GM18907 (cell line): Measurements from ENCODE around the gene SMAD3.
"Not testable (repeated sequence)": the region's sequence is repeated elsewhere in the genome, so short reads cannot be mapped to it uniquely, and the experiment has no call there.

ENCODE experiments used
- ATAC-seq: cut with Tn5 transposase; IDR thresholded peaks from one replicate; pipeline ENCODE4 v1.9.1; 2021; ENCODE audit warnings: mild to moderate bottlenecking, moderate library complexity; ENCODE audit not compliant: unreplicated experiment

SMAD3 gene

DNA sequence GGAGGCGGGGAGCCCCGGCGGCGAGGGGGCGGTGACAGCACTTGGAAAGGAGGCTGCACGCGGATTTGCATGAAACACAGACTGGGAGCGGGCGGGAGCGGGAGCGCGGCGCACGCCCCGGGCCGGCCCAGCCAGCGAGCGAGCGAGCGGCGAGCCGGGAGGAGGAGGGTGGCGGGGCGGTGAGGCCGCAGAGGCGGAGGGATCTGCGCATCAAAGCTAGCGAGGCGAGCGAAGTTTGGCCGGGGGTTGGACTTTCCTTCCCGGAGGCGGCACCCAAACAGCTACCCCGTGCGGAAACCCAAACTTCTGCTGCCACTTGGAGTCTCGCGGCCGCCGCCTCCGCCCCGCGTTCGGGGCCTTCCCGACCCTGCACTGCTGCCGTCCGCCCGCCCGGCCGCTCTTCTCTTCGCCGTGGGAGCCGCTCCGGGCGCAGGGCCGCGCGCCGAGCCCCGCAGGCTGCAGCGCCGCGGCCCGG lies at the start of gene SMAD3:
TSS of gene SMAD3 (plus strand) at position 72 of the 475 bp plus-strand sequence. CDS start 553 bp downstream, outside the sequence.
- peak; percentile 57 for ATAC-seq

GRCh38 chr15:67017311-67017710 lies 48.1 kb upstream of the SMAD3 start:
- ATAC-seq, result no peak

DNA sequence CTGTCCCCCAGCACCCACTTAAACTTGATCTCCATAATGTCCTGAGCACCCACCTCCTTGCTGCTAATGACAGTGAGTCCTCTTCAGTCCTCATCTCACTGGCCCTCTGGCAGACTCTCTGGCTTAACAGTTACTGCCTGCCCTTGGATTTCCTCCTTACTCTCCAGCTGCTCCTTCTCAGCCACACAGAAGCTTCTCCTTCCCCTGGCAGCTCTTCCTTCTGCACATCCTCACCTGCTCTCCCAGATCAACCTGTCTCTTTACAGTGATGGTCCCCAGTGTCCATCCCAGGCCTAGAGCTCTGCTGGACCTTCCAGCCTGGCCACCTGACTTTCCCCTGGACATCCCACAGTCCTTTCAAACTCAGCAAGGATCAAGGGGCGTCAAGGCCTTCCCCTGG lies 47.4 kb upstream of the SMAD3 start:
- no peak for ATAC-seq

- no peak for ATAC-seq
Measured at GRCh38 chr15:67018441-67018840, 47.0 kb upstream of the SMAD3 start.

GRCh38 chr15:67019069-67019468 lies 46.3 kb upstream of the SMAD3 start:
- ATAC-seq, result no peak

DNA sequence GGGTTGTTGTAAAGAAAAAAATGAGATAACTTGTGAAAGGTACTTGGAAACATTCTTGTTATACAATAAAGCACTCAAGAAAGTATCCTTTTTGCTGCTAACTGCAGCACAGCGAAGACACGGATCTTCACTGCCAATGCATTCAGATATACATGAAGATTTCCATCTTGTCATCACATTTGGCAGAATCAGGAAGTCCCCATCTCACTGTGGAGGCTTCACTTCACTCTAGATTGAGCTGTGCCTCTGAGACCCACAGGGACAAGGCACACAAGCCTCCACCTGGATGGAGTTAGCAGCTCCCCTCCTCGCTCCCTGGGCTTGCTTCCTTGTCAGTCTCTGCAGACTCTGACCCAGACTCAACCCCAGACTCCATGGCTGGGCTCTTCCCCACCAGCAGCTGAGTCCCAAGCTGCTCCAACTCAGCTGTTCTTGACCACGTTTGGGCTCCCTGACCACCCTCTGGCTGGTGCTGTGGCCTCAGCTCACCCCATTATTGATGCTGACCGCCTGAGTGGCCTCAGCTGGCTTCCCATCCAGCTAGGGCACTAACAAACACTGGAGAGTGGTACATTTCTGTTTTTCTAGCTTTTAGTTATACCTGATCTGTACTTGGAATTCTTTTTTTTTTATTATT lies 45.4 kb upstream of the SMAD3 start:
- ATAC-seq, result no peak

- ATAC-seq, result not testable (repeated sequence)
Measured at GRCh38 chr15:67020668-67021067, 44.7 kb upstream of the SMAD3 start.

- ATAC-seq, result no peak
Measured at GRCh38 chr15:67021455-67021854, 43.9 kb upstream of the SMAD3 start.

DNA sequence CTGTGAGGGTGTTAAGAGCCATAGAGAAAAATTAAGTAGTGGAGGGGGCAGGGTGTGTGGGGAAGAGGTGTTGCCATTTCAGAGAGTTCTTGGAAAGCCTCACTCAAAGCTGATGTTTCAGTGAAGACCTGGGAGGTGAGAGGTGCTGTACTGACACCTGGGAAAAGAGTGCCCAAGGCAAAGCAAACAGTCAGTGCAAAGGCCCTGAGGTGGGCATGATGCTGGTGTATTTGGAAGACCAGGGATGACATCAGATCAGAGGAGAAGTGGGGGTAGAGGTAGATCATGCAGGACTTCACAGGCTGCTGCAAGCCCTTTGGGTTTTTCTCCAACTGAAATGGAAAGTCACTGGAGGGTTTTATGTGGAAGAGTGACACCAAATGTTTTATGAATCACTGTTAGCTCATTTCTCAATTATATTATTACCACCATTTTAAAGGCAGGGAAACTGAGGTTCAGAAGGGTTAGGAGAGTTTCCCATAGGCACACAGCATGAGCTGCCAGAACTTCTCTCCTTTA lies 42.8 kb upstream of the SMAD3 start:
- ATAC-seq, result no peak

- ATAC-seq, result no peak
Measured at GRCh38 chr15:67023517-67024313, 41.7 kb upstream of the SMAD3 start.

DNA sequence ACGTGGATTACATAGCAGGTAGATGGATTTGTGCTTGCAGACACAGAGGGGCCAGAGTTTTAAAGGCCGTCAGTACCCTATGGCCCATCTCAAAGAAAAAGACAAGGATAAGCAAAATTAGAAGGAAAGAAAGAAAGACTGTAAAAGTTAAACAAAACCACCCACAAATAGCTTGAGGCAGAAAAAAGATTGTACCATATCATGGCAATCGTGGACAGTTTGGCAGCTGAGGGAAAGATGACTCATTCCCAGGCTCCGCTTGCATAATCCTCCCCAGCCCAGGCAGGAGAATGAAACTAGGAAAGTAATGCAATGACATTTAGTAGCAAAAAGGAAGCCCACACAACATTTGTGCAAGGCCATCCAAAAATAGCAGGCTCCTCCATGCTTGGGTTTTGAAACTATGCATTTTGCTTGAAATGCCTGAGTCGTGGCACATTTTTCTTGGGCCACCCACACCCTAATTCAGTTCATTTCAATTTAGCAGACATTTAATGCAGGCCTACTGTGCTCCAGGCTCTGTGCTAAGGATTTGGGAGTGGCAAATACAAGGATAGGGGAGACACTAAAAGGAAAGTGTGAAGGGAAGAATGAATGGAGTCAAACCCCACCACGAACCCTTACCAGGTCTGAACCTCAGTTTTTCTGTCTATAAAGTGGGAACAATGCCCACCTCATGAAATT lies 40.9 kb upstream of the SMAD3 start:
- no peak for ATAC-seq

- no peak for ATAC-seq
Measured at GRCh38 chr15:67024998-67025368, 40.4 kb upstream of the SMAD3 start.

- ATAC-seq, result no peak
Measured at GRCh38 chr15:67025719-67026609, 39.4 kb upstream of the SMAD3 start.

DNA sequence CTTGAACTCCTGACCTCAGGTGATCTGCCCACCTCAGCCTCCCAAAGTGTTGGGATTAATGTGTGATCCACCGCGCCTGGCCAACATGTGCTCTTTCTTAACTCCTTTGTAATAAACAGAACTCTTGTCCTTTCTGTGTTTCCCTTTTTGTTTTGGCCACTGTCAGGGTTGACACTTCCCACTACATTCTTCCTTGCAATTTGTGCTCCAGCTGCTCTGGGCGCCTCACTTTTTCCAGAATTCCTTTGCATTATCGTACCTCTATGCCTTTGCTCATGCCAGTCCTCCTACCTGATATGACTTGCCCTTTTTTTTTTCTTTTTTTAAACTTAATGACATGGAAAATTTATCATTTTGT lies 38.8 kb upstream of the SMAD3 start:
- ATAC-seq, result no peak

DNA sequence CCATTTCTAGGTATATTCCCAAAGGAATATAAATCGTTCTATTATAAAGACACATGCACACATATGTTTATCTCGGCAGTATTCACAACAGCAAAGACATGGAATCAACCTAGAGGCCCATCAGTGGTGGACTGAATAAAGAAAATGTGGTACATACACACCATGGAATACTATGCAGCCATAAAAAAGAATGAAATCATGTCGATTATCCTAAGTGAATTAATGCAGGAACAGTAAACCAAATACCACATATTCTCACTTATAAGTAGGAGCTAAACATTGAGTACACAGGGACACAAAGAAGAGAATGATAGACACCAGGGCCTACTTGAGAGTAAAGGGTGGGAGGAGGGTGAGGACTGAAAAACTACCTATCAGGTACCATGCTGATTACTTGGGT lies 37.0 kb upstream of the SMAD3 start:
- ATAC-seq, result not testable (repeated sequence)

DNA sequence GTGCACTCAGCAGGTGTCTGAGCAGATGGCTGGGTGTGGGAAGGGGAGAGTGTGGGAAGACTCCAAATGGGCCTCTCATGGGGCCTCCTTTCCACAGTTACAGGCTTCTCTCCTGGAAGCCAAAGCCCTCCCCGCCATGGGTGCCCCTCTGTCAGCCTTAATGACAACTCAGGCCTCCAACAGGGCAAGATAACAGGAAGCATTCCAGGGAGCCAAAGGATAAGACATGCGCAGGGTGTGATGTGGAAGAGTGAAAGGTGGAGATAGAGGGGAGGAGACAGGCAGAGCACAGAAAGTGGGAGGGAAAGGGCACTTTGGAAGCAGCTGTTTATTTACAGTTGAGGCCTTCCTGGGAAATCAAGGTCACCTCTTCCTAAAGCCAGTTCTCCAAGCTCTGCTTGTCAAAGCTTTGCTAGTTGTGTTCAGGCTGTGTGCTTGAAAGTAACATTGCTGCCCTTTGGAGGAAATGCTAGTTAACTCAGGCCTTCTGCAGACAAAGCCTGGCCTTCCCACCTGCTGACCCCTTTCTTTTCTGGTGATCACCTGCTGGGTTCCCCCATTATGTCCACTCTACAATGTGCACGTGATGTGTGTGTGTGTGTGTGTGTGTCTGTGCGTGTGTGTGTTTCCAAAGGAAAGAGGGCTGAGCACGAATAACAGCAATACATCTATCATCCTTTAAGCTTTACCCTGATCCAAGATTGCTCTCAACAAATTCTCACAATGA lies 35.2 kb upstream of the SMAD3 start:
- ATAC-seq, result no peak

GRCh38 chr15:67031331-67031730 lies 34.1 kb upstream of the SMAD3 start:
- ATAC-seq, result no peak

DNA sequence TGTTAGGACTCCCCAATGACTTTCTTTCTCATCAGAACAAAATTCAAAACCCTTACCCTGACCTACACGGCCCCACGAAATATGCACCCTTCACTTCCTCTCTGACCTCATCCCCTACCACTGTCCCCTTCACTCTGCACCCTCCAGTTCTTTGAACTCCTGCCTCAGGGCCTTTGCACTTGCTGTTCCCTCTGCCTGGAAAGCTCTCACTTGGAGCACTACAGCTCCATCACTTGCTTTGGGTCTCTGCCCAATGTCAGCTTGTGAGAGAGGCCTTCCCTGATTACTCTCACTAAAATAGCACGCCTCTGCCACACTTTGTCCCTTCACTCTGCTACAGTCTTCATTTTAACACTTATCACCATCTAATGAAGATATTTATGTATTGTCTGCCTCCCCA lies 32.8 kb upstream of the SMAD3 start:
- ATAC-seq, result no peak

GRCh38 chr15:67033012-67033411 lies 32.4 kb upstream of the SMAD3 start:
- ATAC-seq, result no peak

GRCh38 chr15:67033571-67034044 lies 31.8 kb upstream of the SMAD3 start:
- no peak for ATAC-seq
